GM12865 (cell line): ENCODE data around the gene BANF2.
A peak's percentile ranks its signal among the peaks of the same experiment; 100 is the strongest.

Experiments used
- DNase-seq: peaks from one replicate; pipeline ENCODE4 v3.0.0; 2010; ENCODE audit warnings: low read depth
- H3K4me3 ChIP-seq: 2 replicates; pipeline ENCODE4 v1.5.1; 2011; ENCODE audit warnings: mild to moderate bottlenecking, low read depth, low read length, control low read depth
- TF ChIP-seq, protein P1 (sequence below): IDR thresholded peaks from 2 replicates; pipeline ENCODE4 v1.5.1; 2011; ENCODE audit warnings: low read length, control low read depth, low read depth, inconsistent platforms; ENCODE audit not compliant: insufficient read depth; ENCODE audit errors: missing control alignments

BANF2 gene

DNA sequence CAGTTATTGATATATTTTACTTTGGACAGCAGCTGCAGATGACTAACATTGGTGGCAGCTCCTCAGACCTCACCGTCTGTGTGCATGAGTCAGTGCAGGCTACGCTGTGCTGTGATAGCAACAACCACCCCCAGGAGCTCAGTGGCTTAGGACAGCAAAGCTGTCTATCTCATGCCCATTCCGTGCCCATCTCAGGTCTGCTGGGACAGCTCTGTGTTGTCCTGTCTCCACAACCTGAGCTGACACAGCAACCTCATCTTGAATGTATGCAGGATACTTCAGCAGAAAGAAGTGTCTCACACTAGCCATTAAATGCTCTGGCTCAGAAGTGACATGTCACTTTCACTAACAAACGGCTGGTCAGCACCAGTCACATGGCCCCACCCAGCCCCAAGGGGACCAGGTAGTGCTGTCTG lies 47.7 kb downstream of the BANF2 start:
- TF ChIP-seq, protein P1, sequence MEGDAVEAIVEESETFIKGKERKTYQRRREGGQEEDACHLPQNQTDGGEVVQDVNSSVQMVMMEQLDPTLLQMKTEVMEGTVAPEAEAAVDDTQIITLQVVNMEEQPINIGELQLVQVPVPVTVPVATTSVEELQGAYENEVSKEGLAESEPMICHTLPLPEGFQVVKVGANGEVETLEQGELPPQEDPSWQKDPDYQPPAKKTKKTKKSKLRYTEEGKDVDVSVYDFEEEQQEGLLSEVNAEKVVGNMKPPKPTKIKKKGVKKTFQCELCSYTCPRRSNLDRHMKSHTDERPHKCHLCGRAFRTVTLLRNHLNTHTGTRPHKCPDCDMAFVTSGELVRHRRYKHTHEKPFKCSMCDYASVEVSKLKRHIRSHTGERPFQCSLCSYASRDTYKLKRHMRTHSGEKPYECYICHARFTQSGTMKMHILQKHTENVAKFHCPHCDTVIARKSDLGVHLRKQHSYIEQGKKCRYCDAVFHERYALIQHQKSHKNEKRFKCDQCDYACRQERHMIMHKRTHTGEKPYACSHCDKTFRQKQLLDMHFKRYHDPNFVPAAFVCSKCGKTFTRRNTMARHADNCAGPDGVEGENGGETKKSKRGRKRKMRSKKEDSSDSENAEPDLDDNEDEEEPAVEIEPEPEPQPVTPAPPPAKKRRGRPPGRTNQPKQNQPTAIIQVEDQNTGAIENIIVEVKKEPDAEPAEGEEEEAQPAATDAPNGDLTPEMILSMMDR, result no peak
- no peak overlapping the region for H3K4me3 ChIP-seq
- peak; percentile 16 for DNase-seq

GRCh38 chr20:17748279-17748678 lies 48.5 kb downstream of the BANF2 start:
- no peak overlapping the region for H3K4me3 ChIP-seq
- no peak for DNase-seq
- TF ChIP-seq, protein P1, result no peak

GRCh38 chr20:17749626-17749977 lies 49.8 kb downstream of the BANF2 start:
- no peak for DNase-seq
- TF ChIP-seq, protein P1, result no peak
- no peak overlapping the region for H3K4me3 ChIP-seq

GRCh38 chr20:17749978-17750721 lies 50.4 kb downstream of the BANF2 start:
- no peak overlapping the region for H3K4me3 ChIP-seq

DNA sequence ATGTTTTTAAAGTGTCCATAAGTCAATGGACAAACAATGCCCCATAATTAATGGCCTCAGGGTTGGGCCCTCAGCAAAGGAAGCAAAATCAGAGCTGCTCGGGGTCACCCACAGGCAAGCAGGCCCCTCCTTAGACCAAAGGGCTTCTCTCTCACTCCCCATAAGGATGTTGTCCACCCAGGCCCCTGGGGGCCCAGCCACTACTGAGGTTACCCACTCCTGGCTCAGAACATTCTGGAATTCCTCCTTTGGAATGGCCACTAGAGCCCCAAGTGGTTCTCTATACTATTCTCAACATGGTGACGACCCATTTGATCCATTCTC lies 50.9 kb downstream of the BANF2 start:
- TF ChIP-seq, protein P1, result no peak
- no peak overlapping the region for H3K4me3 ChIP-seq
- DNase-seq, result no peak

More at GRCh38 chr20:17749978-17750721, 50.4 kb downstream of the BANF2 start:
- TF ChIP-seq, protein P1, result no peak
- no peak for DNase-seq

- H3K4me3 ChIP-seq, result no peak overlapping the region
- DNase-seq, result no peak
- TF ChIP-seq, protein P1, result no peak
These were observed 51.9 kb downstream of the BANF2 start for GRCh38 chr20:17751640-17752039.

DNA sequence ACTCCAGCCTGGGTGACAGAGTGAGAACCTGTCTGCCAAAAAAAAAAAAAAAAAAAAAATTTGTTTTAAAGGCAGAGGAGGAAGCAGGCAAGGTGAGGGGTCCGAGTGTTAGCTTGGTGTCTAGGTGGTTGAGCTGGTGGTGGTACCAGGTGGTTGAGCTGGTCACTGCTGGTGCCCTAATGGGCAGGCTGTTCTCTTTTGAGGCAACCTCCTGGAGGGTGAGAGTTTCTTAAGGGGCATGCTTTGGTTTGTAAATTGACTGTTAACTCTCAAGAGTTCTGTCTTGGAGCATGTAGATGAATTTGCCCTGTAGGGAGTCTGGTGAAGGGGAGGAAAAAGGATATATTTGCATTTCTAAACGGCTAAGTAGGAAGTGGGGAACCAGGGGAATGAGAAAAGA lies 52.7 kb downstream of the BANF2 start:
- H3K4me3 ChIP-seq, result no peak overlapping the region
- no peak for DNase-seq
- TF ChIP-seq, protein P1, result no peak
